Germinal center (tissue), 1 donor: ENCODE measurements around the gene C20orf96.
"Not testable (repeated sequence)": the region's sequence is repeated elsewhere in the genome, so short reads cannot be mapped to it uniquely, and the experiment has no call there.

Experiments used
- DNase-seq: peaks from one replicate; pipeline ENCODE4 v3.0.0; 2012; ENCODE audit warnings: mixed read lengths, low spot score

Gene C20orf96

DNA sequence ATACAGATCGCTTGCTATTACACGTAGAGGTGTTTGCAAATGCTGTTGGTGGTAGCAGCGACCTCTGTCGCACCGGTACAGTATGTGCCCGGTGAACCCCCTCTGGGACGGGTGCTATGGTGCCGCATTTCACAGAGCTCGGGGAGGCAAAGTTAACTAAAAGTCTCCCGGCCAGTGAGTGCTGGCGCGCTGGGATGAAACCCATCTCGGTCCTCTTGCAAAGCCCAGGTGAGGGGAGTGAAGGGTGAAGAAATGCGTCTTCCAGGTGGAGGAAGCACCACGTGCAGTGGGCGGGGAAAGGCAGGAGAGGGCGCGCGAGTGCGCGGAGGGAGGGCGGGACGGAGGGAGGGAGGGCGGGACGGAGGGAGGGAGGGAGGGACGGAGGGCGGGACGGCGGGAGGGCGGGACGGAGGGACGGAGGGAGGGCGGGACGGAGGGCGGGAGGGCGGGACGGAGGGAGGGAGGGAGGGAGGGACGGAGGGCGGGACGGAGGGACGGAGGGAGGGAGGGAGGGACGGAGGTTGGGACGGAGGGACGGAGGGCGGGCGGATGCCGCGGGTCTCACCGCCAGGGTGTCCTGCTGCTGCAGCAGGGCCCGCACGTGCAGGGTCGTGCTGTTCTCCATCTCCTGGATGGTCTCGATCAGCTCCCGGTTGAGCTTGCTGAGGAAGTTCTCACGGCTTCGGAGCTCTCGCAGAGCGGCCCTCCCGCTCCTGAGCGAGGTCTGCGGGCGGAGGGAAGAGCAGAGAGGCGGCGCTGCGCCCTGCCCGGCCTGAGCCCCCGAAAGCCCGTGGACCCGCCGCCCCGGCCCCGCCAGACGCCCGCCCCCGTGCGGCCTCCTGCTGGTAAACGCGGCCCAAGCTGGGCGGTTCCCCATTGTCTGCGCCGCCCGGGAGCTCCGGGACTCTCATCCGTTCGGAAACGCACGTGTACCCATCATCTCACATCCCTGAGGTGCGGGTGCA is 11.7 kb downstream of the C20orf96 start:
- DNase-seq = no peak

DNA sequence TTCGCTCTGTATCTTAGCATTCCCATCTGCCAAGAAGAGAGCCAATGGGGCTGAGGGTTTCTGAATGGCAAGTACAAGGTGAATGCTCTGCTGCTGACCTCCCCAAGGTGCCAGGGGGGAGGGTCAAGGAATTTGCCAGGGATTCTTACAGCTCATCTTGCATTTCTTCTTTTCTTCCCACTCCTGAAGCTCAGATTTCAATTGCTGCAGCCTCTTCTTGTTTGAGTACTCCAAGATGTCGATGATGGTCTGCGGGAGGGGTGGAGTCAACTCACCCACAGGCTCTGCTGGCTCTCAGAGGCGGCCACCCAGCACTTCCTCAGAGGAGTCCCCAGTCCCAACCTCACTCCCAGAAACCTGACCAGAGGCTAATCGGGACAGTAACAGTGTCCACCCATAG is 12.4 kb downstream of the C20orf96 start:
- DNase-seq = no peak

DNA sequence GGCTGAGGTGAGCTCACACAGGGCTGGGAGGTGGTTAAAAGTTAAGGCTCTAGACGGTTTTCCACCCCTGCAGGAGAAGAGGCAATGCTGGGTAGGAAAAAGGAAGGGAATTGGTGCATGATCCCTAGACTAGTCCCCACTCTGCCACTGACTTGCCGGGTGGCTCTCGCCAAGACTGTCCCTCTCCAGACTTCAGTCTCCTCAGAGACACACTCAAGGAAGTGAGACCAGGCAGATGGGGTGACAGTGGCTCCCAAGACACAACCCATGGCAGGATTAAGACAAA is 13.1 kb downstream of the C20orf96 start:
- DNase-seq = no peak

DNA sequence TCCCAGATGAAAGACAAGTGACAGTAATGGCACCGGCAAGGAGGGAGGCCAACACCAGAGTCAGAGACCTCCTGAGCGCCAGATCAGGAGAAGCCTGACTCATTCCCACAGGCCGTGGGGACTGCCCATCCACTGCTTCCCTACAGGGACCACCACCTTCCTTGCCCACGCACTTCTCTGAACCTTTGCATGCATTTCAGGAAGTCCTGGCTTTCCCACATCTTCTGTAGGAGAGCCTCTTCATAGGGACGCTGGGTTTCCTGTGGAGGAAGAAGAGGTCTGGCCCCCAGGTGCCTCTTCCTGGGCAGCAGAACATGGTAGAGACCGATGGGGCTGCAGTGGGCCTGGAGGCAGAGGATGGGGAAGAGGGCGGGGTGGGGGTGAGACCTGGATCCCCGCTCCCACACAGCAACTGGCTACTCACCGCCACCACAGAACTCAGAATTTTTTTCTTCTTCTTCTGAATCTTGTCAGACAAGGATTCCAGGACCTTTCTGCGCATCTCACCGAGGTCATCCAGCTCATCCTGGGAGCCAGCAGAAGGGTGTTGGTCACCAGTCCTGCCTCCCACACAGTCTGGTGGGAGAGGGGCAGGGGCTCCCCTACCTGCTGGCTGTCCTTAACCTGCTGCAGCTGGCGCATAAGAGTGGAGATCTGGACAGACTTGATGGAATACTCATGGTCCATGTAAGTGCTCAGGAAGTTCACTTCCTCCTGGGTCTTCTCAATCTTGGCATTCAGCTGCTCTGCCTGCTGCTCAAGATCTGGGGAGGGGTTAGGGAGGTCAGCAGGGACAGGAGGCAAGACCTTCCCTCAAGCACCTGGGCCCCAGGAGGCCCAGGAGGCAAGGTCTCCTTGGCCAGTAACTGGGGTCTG is 13.7 kb downstream of the C20orf96 start:
- no peak for DNase-seq

DNA sequence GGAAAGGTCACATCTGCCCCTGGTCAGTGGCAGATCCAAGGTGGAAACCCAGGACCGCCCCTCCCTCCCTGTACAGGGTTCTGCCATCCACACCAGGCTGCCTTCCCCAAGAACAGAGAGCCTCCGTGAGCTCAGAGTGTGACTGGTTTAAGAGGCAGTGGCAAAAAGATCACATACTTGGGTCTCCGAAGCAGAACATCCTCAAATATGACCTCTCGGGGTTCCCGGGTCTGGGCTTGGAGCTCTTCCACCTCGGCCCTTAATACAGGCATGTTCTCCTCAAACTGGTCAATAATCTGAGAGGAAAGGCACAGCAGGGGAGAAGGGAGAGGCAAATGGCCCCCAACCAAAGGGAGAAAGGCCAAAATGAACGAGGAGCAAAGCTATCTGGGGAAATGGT is 14.8 kb downstream of the C20orf96 start:
- DNase-seq = no peak

DNA sequence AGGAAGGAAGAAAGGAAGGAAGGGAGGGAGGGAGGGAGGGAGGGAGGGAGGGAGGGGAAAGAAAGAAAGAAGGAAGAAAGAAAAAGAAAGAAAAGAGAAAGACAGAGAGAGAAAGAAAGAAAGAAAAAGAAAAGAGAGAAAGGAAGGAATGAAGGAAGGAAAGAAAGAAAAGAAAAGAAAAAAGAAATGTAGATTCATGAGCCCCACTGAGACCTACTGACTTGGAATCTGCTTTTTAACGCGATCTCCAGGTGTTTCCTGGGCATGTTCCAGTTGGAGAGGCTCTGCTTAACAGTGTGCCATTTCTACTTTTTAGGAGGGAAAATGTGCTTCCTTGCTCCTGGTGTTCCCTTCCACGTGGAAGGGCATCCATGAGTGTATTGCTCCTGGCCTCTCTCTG is 16.7 kb downstream of the C20orf96 start:
- no peak for DNase-seq

DNA sequence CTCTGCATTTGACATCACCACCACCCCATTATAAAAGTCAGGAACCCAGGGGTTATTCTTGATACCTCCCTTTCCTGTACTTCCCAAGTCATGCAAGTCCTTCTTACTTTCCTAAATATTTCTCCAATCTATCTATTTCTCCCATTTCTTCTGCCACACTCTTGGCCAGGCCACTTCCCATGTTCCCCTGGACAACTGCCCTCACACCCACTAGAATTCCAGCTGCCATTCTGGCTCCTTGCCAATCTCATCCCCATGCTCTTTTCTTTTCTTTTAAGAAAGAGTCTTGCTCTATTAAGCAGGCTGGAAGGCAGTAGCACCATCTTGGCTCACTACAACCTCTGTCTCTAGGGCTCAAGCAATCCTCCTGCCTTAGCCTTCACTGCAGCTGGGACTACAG is 17.8 kb downstream of the C20orf96 start:
- no peak for DNase-seq

DNA sequence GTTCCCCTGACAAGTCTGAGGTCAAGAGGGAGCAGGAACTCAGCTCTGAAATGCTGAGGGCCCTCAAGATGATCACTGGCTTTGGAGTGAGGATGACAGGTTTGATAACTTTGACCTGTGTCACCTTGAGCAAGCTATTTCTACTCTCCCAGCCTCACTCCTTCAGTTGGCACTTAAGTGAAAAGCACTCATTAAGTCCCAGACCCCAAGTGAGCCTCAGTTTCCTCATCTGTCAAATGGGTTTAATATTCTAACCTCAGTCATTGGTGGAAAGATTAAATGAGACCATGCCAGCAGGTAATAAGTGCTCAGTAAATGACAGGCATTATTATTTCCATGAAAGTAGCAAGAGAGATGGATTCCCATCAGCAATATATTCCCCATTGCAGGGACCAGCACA is 19.0 kb downstream of the C20orf96 start:
- DNase-seq = no peak

DNA sequence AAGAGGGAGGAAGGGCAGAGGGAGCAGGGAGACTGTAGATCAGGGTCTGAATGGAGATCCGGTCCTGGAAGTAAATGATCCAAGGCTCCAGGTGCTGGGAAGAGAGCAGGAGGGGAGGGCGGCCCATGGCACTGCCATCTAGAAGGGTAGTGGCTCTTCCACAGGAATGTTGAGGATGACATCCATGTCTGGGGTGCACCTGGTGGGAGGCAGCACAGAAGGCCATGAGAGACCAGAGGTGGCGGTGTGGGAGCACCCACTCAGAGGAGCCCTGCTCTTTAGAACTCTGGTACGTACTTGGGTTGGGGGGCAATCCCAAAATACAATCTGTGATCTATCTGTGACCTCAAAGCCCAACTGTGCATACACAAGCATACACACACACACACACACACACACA is 19.5 kb downstream of the C20orf96 start:
- no peak for DNase-seq

DNA sequence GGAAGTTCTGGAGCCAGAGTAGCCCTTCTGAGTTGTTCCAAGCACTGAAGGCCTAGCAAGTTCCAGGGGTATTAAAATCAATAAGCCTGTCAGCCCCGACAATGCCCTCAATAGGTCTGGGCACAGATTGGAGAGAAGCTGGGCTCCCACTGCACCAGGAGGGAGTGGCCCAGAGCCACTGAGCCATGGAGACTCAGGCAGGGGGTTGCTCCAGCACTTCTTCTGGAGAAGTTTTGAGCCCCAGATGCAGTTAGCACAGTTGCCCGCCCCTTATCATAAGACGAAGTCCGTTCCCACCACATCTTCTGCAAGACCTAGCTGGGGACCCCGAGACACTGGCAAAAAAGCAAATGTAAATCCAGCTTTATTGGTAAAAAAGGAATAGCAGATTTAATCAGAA is 20.0 kb downstream of the C20orf96 start:
- DNase-seq = no peak

DNA sequence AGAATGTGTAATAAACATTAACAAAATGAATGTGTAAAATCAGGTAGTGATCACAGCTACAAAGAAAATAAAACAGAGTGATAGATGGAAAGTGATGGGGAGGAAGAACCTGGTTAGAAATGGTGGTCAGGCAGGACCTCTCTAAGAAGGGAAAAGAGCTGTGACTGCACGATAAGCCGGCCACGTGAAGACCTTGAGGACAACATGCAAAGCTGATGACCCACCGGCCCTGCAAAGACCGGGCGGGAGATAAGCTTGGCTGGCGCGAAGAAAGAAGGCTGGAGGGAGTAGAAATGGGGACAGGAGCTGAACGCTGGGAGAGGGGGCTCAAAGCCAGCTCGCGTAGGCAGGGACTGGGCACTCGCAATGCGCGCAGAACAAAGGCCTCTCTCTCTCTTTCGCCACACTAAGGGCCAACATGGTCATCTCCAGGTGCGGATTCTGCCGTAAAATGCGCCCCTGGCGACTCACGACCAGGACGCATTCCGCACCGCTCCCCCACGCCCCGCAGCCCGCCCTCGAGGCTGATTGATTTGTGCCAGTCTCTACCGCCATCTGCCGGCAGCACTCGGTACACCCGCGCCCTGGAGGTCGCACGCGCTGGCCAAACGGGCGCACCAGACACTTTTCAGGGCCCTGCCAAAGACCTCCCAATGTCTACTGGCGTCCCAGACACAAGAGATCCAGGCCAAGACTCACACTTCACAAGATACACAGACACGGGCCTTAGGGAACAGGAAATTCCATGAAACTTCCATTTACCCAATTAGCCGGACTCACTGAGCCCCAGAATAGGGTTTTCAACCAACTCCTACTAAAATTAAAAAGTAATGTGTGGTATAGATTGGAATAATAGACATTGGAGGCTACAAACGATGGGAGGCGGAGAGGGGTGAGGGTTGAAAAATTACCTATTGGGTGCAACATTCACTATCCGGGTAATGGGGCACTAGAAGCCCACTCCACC is 23.7 kb downstream of the C20orf96 start:
- peak; percentile 87 for DNase-seq

DNA sequence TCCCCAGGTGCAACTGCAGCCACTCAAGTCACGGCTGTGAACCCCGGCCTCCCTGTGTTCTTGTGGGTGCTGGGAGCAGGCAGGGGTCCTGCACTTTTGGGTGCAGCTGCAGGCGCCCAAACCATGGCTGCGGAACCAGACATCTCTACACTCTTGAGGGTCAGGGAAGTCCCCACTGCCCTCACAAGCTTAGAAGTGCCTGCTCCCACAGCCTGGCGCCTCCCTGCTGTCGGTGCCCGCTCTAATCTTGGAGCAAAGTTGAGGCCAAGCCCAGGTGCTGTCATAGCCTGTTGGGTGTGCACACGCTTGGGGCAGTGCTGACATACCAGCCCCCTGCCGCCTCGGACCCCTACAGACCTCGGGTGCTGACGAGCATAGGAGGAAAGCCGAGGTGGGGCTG is 26.8 kb downstream of the C20orf96 start:
- DNase-seq = no peak

DNA sequence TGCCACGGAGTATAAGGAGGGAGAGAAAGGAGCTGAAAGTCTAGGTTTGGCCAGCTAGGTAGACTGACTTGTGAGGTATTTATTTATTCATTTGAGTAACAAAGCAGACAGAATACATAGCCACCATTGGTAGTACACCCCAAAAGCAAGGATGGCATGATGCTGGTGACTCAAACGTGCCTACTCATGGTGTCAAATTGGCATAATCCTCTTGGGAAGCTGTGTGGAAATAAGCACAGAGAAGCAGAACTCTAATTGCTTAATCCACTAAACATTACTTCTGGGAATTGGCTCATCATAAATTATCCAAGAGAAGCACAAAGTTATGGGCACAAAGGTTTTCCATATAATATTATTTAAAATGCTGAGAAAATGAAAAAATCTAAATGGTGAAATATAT is 30.6 kb downstream of the C20orf96 start:
- no peak for DNase-seq

DNA sequence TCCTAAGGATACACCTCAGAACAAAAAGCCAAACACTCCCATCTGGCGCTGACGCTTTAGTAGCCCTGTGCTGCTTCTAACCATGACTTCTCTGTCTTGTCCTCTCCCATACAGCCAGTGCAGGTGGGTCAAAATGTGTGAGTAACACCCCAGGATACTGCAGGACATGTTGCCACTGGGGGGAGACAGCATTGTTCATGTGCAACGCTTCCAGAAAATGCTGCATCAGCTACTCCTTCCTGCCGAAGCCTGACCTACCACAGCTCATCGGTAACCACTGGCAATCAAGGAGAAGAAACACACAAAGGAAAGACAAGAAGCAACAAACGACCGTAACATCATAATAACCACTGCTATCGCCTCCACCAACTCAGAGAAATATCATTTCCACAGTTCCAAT is 31.6 kb downstream of the C20orf96 start:
- DNase-seq = no peak

DNA sequence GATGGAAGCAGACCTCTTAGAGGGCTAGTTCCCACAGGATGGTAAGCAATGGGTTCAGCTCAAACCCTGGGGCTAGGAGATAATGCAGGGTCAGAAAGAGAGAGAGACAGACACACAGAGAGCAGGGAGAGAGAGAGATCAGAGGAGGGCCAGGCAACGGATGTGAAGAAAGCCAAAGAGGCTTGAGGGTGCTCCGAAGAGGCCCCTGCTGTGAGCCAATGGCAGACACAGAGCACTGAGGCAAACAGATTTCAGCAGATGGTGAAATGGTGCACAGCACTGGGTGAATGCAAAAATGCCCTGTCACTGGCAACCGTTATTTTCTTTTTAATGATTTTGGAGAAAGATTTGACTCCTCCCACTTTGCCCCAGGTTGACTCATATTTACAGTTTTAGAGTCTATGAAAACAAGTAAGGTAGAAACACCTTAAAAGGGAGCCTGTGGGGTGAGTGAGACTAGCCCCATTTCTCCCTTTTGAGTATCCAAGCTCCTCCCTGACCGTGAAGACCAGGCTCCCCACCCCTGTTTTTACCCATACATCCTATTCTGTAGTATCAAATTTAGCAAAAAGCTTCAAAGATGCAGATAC is 32.2 kb downstream of the C20orf96 start:
- DNase-seq = no peak

DNA sequence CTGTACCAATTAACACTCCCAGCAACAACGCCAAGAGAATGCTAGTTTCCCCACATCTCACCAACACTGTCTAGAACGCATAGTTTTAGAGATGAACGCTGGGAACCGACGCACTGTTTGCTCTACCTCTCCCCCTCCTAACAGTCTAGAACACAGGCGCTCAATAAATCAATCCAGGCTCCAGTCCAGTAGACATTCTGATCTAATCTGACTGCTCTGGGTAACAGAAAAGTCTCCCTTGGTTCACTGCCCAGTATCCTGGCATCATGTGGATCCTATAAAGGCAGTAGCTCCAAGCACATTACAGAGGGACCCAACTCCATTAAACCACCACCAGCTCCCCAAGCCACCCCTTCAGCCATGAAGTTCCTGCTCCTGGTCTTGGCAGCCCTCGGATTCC is 33.1 kb downstream of the C20orf96 start, which contains the start of gene DEFB132:
DEFB132 (plus strand) TSS at position 306 of the 400 bp plus-strand sequence; CDS start at position 361, 55 bp downstream.
- DNase-seq = no peak

DNA sequence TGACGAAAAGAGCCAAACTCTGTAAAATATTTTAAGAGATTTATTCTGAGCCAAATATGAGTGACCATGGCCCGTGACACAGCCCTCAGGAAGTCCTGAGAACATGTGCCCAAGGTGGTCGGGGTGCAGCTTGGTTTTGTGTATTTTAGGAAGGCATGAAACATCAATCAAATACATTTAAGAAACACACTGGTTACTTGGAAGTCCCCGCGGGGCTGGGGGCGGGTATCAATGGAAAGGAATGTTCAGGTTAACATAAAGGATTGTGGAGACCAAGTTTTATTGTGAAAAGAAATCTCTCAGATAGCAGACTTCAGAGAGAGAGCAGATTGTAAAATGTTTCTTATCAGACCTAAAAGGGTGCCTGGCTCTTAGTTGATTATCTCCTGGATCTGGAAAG is 37.1 kb downstream of the C20orf96 start:
- not testable (repeated sequence) for DNase-seq

DNA sequence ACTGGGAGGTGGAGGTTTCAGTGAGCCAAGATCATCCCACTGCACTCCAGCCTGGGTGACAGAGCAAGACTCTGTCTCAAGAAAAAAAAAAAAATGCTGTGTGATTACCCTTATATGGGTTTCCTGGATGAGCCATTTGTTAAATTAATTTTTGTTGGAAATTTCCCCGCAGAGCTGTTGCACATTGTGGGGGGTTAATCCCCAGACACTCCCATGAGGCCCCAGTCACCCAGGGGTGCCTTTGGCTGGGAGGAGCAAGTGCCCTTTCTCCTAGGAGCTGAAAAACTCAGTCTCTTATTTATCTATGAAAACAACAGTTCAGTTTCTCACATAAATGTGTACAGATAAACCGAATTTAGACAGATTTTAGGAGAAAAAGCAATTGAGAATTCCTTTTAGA is 37.7 kb downstream of the C20orf96 start:
- DNase-seq = no peak

DNA sequence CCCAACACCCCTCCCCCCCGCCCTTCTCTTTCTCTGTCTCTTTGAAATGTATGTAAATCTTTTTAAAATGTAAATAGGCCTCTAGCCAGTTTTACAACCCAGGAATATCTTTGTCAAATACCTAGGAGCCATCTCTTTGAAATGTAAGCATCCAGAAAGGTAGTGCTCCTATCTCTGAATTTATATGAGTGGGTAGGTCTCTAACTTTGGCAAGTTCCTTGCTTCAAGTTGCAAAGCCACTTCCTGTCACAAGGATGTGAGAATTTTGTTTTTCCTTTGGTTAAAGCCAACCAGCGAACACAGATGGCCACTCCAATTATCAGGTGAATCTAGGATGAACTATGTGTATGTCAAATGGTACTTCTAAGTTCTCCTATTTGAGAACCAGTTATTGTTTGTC is 39.2 kb downstream of the C20orf96 start:
- no peak for DNase-seq

DNA sequence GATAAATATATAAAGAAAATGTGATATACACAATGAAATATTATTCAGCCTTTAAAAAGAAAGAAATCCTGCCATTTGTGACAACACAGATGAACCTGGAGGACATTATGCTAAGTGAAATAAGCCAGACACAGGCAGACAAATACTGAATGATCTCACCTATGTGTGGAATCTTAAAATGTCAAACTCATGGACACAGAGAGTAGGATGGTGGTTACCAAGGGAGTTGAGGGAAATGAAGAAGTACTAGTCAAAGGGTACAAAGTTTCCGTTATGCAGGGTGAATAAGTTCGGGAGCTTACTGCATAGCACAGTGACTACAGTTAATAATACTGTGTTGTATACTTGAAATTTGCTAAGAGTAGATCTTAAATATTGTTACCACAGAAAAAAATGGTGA is 47.6 kb downstream of the C20orf96 start:
- no peak for DNase-seq

DNA sequence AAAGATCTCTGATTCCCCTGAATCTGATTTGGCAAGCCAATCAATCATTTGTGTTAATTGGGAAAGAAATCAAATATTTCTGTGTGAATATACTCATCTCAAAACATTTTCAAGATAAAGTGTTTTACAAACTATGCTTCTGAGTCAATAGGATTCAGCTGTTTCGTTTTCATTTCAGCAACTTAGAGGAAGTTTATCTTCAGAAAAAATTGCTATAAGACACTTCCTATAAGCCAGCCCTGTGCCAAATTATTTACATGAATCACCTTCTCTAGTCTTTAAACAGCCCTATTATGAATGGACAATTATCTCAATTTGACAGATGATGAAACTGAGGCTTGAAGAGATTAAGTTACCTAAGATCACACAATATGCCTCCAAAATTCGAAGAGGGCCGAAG is 52.6 kb downstream of the C20orf96 start:
- no peak for DNase-seq

DNA sequence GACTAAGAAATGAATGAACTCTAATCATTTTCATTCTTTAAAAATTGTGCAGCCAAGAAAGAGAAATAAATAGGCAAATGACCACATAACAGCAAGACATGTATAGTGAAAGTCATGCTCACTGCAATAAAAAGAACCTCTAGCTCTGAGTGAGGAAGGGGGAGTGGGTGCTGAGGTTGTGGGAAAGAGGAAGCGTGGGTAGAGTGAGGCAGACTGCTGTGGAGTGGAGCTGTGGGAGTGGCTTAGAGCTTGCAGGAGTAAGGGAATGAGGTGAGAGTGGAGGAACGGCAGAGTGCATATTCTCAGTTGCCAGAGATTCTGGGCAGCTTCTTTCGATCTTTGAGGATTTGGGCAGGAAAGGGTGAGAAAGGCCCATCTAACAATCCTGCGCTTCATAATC is 53.1 kb downstream of the C20orf96 start:
- peak; percentile 11 for DNase-seq
